ENCODE measurements around the gene UST. TPM values are rescaled to one million over a fixed set of nuclear protein-coding genes. Genes with fewer than 3 reads are reported as not detected.
A peak's percentile ranks its signal among the peaks of the same experiment; 100 is the strongest.

UST gene
- total and polyA plus RNA-seq, 7 experiments from 2014 or later: 0.35 to 2.6 (median 0.46) TPM; not detected in 2

- Mint-ChIP-seq H3K27me3 (no peaks in the 10 kb centered on the region), H3K9me3 (peaks cover 0 to 29% (median 0%) of the 10 kb centered on the region in 11 donors), H3K27ac (peak overlapping the region in 2 of 9 donors; percentile 67 to 71), H3K4me1 (peaks cover 13 to 87% (median 32%) of the 10 kb centered on the region in 7 donors), H3K36me3 (peaks cover 0 to 67% (median 0%) of the 10 kb centered on the region in 5 donors), H3K4me3 (peak overlapping the region in 1 of 10 donors; percentile 18)
- no peaks in the 10 kb centered on the region for H3K9me3 ChIP-seq (ENCODE audit: control insufficient read depth in 2 of 3, low read length in 3 of 3)
- H3K4me1 ChIP-seq (ENCODE audit: control insufficient read depth in 2 of 2, insufficient read depth in 2 of 2, low read length in 2 of 2): peaks cover 0 to 5% of the 10 kb centered on the region in 2 donors
- CTCF ChIA-PET: no interaction called here
- H3K27ac ChIP-seq (ENCODE audit: low read depth, low read length): no peak overlapping the region
- H3K27me3 ChIP-seq (ENCODE audit: control insufficient read depth in 2 of 2, insufficient read depth in 2 of 2, low read length in 2 of 2): no peaks in the 10 kb centered on the region
- H3K4me3 ChIP-seq (ENCODE audit: low read length): no peak overlapping the region
- DNase-seq: no peak
- POLR2A ChIA-PET: interaction anchor here (1.0 to 1.4 kb wide), 3 partner anchors 35 to 242 kb away, joined by 3 to 4 read pairs (median 3); no protein-coding TSS in a partner anchor
- ATAC-seq: no peak
- H3K36me3 ChIP-seq (ENCODE audit: control insufficient read depth in 2 of 3, insufficient read depth in 3 of 3, low read length in 3 of 3): no peaks in the 10 kb centered on the region
- intact Hi-C loops (cut with micrococcal nuclease): no loop called here
Measured at GRCh38 chr6:149112976-149113375, 366.1 kb downstream of the UST start.

- no peaks in the 10 kb centered on the region for H3K27me3 Mint-ChIP-seq
- Histone ChIP-seq H3K9me3 (ENCODE audit: control insufficient read depth in 2 of 3, low read length in 3 of 3) (no peaks in the 10 kb centered on the region), H3K27ac (ENCODE audit: low read depth, low read length) (no peak overlapping the region), H3K36me3 (ENCODE audit: control insufficient read depth in 2 of 3, insufficient read depth in 3 of 3, low read length in 3 of 3) (no peaks in the 10 kb centered on the region), H3K4me1 (ENCODE audit: control insufficient read depth in 2 of 2, insufficient read depth in 2 of 2, low read length in 2 of 2) (peaks cover 0 to 5% of the 10 kb centered on the region in 2 donors), H3K4me3 (ENCODE audit: low read length) (no peak overlapping the region), H3K27me3 (ENCODE audit: control insufficient read depth in 2 of 2, insufficient read depth in 2 of 2, low read length in 2 of 2) (no peaks in the 10 kb centered on the region)
- H3K4me3 Mint-ChIP-seq: peak overlapping the region in 1 of 10 donors; percentile 25
- POLR2A ChIA-PET: interaction anchor here (1.0 to 1.2 kb wide), 2 partner anchors 23 to 32 kb away, joined by 3 to 4 read pairs; no protein-coding TSS in a partner anchor
- ATAC-seq (no peak), DNase-seq (no peak)
- CTCF ChIA-PET: interaction anchor here (1.2 to 1.7 kb wide), 2 partner anchors 102 to 318 kb away, joined by 3 to 5 read pairs; no protein-coding TSS in a partner anchor
- peaks cover 0 to 64% (median 0%) of the 10 kb centered on the region in 5 donors for H3K36me3 Mint-ChIP-seq
- peaks cover 0 to 27% (median 0%) of the 10 kb centered on the region in 11 donors for H3K9me3 Mint-ChIP-seq
- H3K27ac Mint-ChIP-seq: peak overlapping the region in 3 of 9 donors; percentile 71 to 77 (median 72)
- H3K4me1 Mint-ChIP-seq: peaks cover 13 to 90% (median 32%) of the 10 kb centered on the region in 7 donors
- intact Hi-C loops (cut with micrococcal nuclease): loop anchor here in 1 of 2 donors (2.0 kb wide), 1 partner anchor 19 kb away; no protein-coding TSS in a partner anchor
Measured at GRCh38 chr6:149114167-149114566, 367.3 kb downstream of the UST start.

- POLR2A ChIA-PET: interaction anchor here (0.7 to 0.9 kb wide), 2 partner anchors 9 to 535 kb away, joined by 3 to 4 read pairs; no protein-coding TSS in a partner anchor
- CTCF ChIA-PET: interaction anchor here (0.7 kb wide), 1 partner anchor 214 kb away, joined by 3 read pairs; no protein-coding TSS in a partner anchor
Measured at GRCh38 chr6:149118737-149119653, 372.2 kb downstream of the UST start.

DNA sequence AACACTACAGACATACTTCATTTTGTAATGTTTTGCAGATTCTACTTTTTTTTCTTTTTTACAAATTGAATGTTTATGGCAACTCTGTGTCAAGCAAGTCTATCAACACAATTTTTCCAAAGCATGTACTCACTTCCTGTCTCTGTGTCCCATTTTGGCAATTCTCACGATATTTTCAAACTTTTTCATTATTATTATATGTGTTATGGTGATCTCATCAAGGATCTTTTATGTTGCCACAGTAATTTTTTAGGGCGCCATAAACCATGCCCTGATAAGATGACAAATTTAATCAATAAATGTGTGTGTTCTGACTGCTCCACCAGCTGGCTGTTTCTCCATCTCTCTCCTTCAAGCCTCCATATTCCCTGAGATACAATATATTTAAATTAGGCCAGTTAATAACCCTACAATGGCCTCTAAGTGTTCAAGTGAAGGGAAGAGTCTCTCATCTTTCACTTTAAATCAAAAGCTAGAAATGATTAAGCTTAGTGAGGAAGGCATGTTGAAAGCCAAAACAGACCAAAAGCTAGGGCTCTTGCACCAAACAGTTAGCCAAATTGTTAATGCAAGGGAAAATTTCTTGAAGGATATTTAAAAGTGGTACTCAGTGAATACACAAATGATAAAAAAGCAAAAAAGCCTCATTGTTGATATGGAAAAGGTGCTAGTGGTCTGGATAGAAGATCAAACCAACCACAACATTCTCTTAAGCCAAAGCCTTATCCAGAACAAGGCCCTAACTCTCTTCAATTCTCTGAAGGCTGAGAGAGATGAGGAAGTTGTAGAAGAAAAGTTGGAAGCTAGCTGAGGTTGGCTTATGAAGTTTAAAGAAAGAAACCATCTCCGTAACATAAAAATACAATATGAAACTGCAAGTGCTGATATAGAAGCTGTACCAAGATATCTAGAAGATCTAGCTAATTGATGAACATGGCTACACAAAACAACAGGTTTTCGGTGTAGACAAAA is 376.3 kb downstream of the UST start:
- H3K27me3 Mint-ChIP-seq: no peaks in the 10 kb centered on the region
- DNase-seq (no peak), ATAC-seq (no peak)
- peak overlapping the region in 3 of 10 donors; percentile 39 to 51 (median 46) for H3K4me3 Mint-ChIP-seq
- H3K27ac Mint-ChIP-seq: peak overlapping the region in 7 of 9 donors; percentile 8 to 75 (median 41)
- no peaks in the 10 kb centered on the region for H3K27me3 ChIP-seq (ENCODE audit: control insufficient read depth in 2 of 2, insufficient read depth in 2 of 2, low read length in 2 of 2)
- no peak overlapping the region for H3K27ac ChIP-seq (ENCODE audit: low read depth, low read length)
- no peaks in the 10 kb centered on the region for H3K36me3 ChIP-seq (ENCODE audit: control insufficient read depth in 2 of 3, insufficient read depth in 3 of 3, low read length in 3 of 3)
- intact Hi-C loops (cut with micrococcal nuclease): loop anchor here (2.0 kb wide), 1 partner anchor 18 kb away; no protein-coding TSS in a partner anchor
- H3K4me1 Mint-ChIP-seq: peaks cover 14 to 78% (median 49%) of the 10 kb centered on the region in 7 donors
- H3K4me1 ChIP-seq (ENCODE audit: control insufficient read depth in 2 of 2, insufficient read depth in 2 of 2, low read length in 2 of 2): peaks cover 7 to 15% of the 10 kb centered on the region in 2 donors
- H3K4me3 ChIP-seq (ENCODE audit: low read length): no peak overlapping the region
- ChIA-PET POLR2A (interaction anchor here (0.6 to 0.8 kb wide), 3 partner anchors 11 to 1935 kb away, joined by 3 to 4 read pairs (median 3); no protein-coding TSS in a partner anchor), CTCF (no interaction called here)
- H3K9me3 Mint-ChIP-seq: peaks cover 0 to 33% (median 5%) of the 10 kb centered on the region in 11 donors
- H3K36me3 Mint-ChIP-seq: peaks cover 0 to 68% (median 8%) of the 10 kb centered on the region in 5 donors
- H3K9me3 ChIP-seq (ENCODE audit: control insufficient read depth in 2 of 3, low read length in 3 of 3): no peaks in the 10 kb centered on the region

More at GRCh38 chr6:149118737-149119653, 372.2 kb downstream of the UST start:
- H3K4me1 Mint-ChIP-seq: peaks cover 17 to 83% (median 36%) of the 10 kb centered on the region in 7 donors
- DNase-seq (no peak), ATAC-seq (no peak)
- H3K4me3 ChIP-seq (ENCODE audit: low read length): no peak overlapping the region
- H3K36me3 Mint-ChIP-seq: peaks cover 0 to 61% (median under 1%) of the 10 kb centered on the region in 5 donors
- H3K4me1 ChIP-seq (ENCODE audit: control insufficient read depth in 2 of 2, insufficient read depth in 2 of 2, low read length in 2 of 2): peaks cover 0 to 5% of the 10 kb centered on the region in 2 donors
- H3K4me3 Mint-ChIP-seq: peak overlapping the region in 1 of 10 donors; percentile 29
- H3K27ac Mint-ChIP-seq: peak overlapping the region in 2 of 9 donors; percentile 65 to 79
- no peak overlapping the region for H3K27ac ChIP-seq (ENCODE audit: low read depth, low read length)
- H3K9me3 Mint-ChIP-seq: peaks cover 0 to 22% (median 2%) of the 10 kb centered on the region in 11 donors
- H3K27me3 Mint-ChIP-seq: no peaks in the 10 kb centered on the region
- H3K36me3 ChIP-seq (ENCODE audit: control insufficient read depth in 2 of 3, insufficient read depth in 3 of 3, low read length in 3 of 3): no peaks in the 10 kb centered on the region
- no peaks in the 10 kb centered on the region for H3K9me3 ChIP-seq (ENCODE audit: control insufficient read depth in 2 of 3, low read length in 3 of 3)
- intact Hi-C loops (cut with micrococcal nuclease): no loop called here
- H3K27me3 ChIP-seq (ENCODE audit: control insufficient read depth in 2 of 2, insufficient read depth in 2 of 2, low read length in 2 of 2): no peaks in the 10 kb centered on the region

GRCh38 chr6:149125309-149125708 is 378.5 kb downstream of the UST start:
- Histone ChIP-seq H3K4me3 (ENCODE audit: low read length) (no peak overlapping the region), H3K9me3 (ENCODE audit: control insufficient read depth in 2 of 3, low read length in 3 of 3) (no peaks in the 10 kb centered on the region), H3K27me3 (ENCODE audit: control insufficient read depth in 2 of 2, insufficient read depth in 2 of 2, low read length in 2 of 2) (no peaks in the 10 kb centered on the region), H3K4me1 (ENCODE audit: control insufficient read depth in 2 of 2, insufficient read depth in 2 of 2, low read length in 2 of 2) (peaks cover 13 to 34% of the 10 kb centered on the region in 2 donors), H3K27ac (ENCODE audit: low read depth, low read length) (no peak overlapping the region), H3K36me3 (ENCODE audit: control insufficient read depth in 2 of 3, insufficient read depth in 3 of 3, low read length in 3 of 3) (no peaks in the 10 kb centered on the region)
- Mint-ChIP-seq H3K27me3 (no peaks in the 10 kb centered on the region), H3K4me3 (no peak overlapping the region), H3K9me3 (peaks cover 0 to 30% (median 5%) of the 10 kb centered on the region in 11 donors), H3K36me3 (peaks cover 0 to 73% (median 8%) of the 10 kb centered on the region in 5 donors), H3K27ac (peak overlapping the region in 1 of 9 donors; percentile 17), H3K4me1 (peaks cover 31 to 80% (median 71%) of the 10 kb centered on the region in 7 donors)
- intact Hi-C loops (cut with micrococcal nuclease): no loop called here
- ATAC-seq (no peak), DNase-seq (no peak)
- CTCF ChIA-PET: no interaction called here
- POLR2A ChIA-PET: no interaction called here
